PC-3 (cell line): Measurements from ENCODE around the gene GSTCD. TPM values are rescaled to one million over a fixed set of nuclear protein-coding genes. Genes with fewer than 3 reads are reported as not detected.

Experiments
- ATAC-seq: fragments of 200-7000 bp; cut with Tn5 transposase; 2 replicates; pipeline ENCODE4 v1.9.1; 2020; ENCODE audit warnings: mild to moderate bottlenecking, moderate library complexity
- BruUV-seq: library from RNA; stranded (reverse); fragments of 400-500 nt; replicated peaks from 2 replicates; lab custom pipeline; 2021; lab: Mats Ljungman, UMichigan
- CTCF ChIA-PET: fragments of 300-600 bp; sonication (Branson Sonifier 250); formaldehyde crosslinking; loops from one replicate; lab custom pipeline; 2022; ENCODE audit warnings: antibody characterized with exemption; lab: Charles Lee
- POLR2A ChIA-PET: fragments of 300-600 bp; sonication (Branson Sonifier 250); formaldehyde crosslinking; loops from one replicate; lab custom pipeline; 2022; ENCODE audit warnings: antibody characterized with exemption; ENCODE audit not compliant: unreplicated experiment; lab: Charles Lee
- DNase-seq: peaks from one replicate; pipeline ENCODE4 v3.0.0-alpha.2; 2015
- H2AFZ ChIP-seq: fragments of 300-600 bp; sonication (generic); 2 replicates; pipeline ENCODE4 v1.6.0; 2016; ENCODE audit warnings: antibody characterized with exemption, low read length
- H3F3A ChIP-seq: fragments of 300-600 bp; sonication (generic); one replicate; pipeline ENCODE4 v1.6.0; 2017; ENCODE audit warnings: antibody characterized with exemption, low read length, control low read depth, mild to moderate bottlenecking; ENCODE audit not compliant: unreplicated experiment
- H3K27ac ChIP-seq: fragments of 300-600 bp; sonication (generic); 2 replicates; pipeline ENCODE4 v1.5.1; 2016; ENCODE audit warnings: mild to moderate bottlenecking, low read length
- H3K27me3 ChIP-seq: fragments of 300-600 bp; sonication (generic); 2 replicates; pipeline ENCODE4 v1.6.1; 2016; ENCODE audit warnings: low read length, mixed read lengths
- H3K36me3 ChIP-seq: fragments of 300-600 bp; sonication (generic); 2 replicates; pipeline ENCODE4 v1.6.1; 2016; ENCODE audit warnings: low read depth, mixed run types, low read length, mixed read lengths
- H3K4me1 ChIP-seq: fragments of 300-600 bp; sonication (generic); 2 replicates; pipeline ENCODE4 v1.5.1; 2016; ENCODE audit warnings: low read length; ENCODE audit not compliant: insufficient read depth
- H3K4me2 ChIP-seq: fragments of 300-600 bp; sonication (generic); 2 replicates; pipeline ENCODE4 v1.6.0; 2016; ENCODE audit warnings: low read length
- H3K4me3 ChIP-seq: fragments of 300-600 bp; sonication (generic); 2 replicates; pipeline ENCODE4 v1.5.1; 2016; ENCODE audit warnings: mild to moderate bottlenecking, low read length, mixed read lengths
- H3K79me2 ChIP-seq: fragments of 300-600 bp; sonication (generic); 2 replicates; pipeline ENCODE4 v1.6.1; 2017; ENCODE audit warnings: low read length, mixed read lengths
- H3K9ac ChIP-seq: fragments of 300-600 bp; sonication (generic); 2 replicates; pipeline ENCODE4 v1.6.0; 2016; ENCODE audit warnings: mild to moderate bottlenecking, low read length
- H3K9me2 ChIP-seq: fragments of 300-600 bp; sonication (generic); replicated peaks from 2 replicates; pipeline ENCODE4 v1.6.1; 2016; ENCODE audit warnings: mixed run types, low read length, mixed read lengths
- H3K9me3 ChIP-seq: fragments of 300-600 bp; sonication (generic); 2 replicates; pipeline ENCODE4 v1.6.1; 2016; ENCODE audit warnings: low read length, mixed read lengths
- H4K20me1 ChIP-seq: fragments of 300-600 bp; sonication (generic); 2 replicates; pipeline ENCODE4 v1.6.1; 2016; ENCODE audit warnings: low read length, mixed read lengths
- CTCF ChIP-seq: fragments of 300-600 bp; sonication (generic); conservative IDR thresholded peaks from 2 replicates; pipeline ENCODE4 v1.5.1; 2017; ENCODE audit warnings: antibody characterized with exemption, low read depth, mild to moderate bottlenecking, low read length
- EZH2 ChIP-seq: fragments of 300-600 bp; sonication (generic); IDR thresholded peaks from one replicate; pipeline ENCODE4 v1.6.1; 2017; ENCODE audit warnings: antibody characterized with exemption, mild to moderate bottlenecking, low read length; ENCODE audit not compliant: unreplicated experiment
- EZH2phosphoT487 ChIP-seq: fragments of 300-600 bp; sonication (generic); IDR thresholded peaks from 2 replicates; pipeline ENCODE4 v1.6.1; 2018; ENCODE audit warnings: mild to moderate bottlenecking, antibody characterized with exemption, low read length, borderline replicate concordance
- intact Hi-C: fragments of 100-400 bp; cut with micrococcal nuclease; formaldehyde crosslinking; loops from 2 replicates; pipeline ENCODE4 v1.9.0; 2023
- total RNA-seq: library from RNA; depleted of rRNA; stranded (reverse); fragments of >200 nt; gene quantifications from 2 replicates; pipeline ENCODE4 v1.2.3, GENCODE V29; 2014

Gene GSTCD
- total RNA-seq, 1 experiment from 2014 or later = 12.1 TPM

DNA sequence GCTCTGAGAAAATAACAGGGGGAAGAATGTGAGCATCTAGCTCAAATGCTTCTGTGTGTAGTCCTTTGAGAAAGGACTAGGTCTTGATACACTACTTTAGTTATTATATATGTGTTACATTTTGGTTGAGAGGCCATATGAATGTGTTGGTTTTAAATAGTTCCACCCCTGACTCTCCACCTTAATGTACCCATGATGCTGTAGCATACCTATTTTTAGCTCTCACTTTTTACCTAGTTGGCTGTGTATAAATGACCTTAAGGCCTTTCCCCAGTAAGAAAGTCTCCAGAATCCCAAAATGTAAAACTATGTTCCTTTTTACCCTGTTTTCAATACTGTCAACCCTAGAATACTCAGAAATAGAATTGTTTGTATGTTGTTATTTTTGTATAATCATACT, 166.6 kb downstream of the GSTCD start:
- DNase-seq (no peak), ATAC-seq (no peak)
- no peak overlapping the region for H3K4me3 ChIP-seq
- TF ChIP-seq EZH2phosphoT487 (no peak), CTCF (no peak), EZH2 (no peak)
- intact Hi-C loops = no loop called here
- no peaks in the 10 kb centered on the region for H3K36me3 ChIP-seq
- H3K9me3 ChIP-seq = no peaks in the 10 kb centered on the region
- H3K79me2 ChIP-seq = no peaks in the 10 kb centered on the region
- no peak overlapping the region for H3K27ac ChIP-seq
- no peaks in the 10 kb centered on the region for H3K9me2 ChIP-seq
- no peak overlapping the region for H3K9ac ChIP-seq
- ChIA-PET POLR2A (no interaction called here), CTCF (no interaction called here)
- H4K20me1 ChIP-seq = no peaks in the 10 kb centered on the region
- no peak overlapping the region for H2AFZ ChIP-seq
- H3F3A ChIP-seq = no peaks in the 10 kb centered on the region
- no TSS peak for BruUV-seq
- H3K4me1 ChIP-seq = no peaks in the 10 kb centered on the region
- no peak overlapping the region for H3K4me2 ChIP-seq
- no peaks in the 10 kb centered on the region for H3K27me3 ChIP-seq

- Histone ChIP-seq H3K4me3 (no peak overlapping the region), H3K9me2 (no peaks in the 10 kb centered on the region), H3K36me3 (no peaks in the 10 kb centered on the region), H3K4me2 (no peak overlapping the region), H3K27ac (no peak overlapping the region), H3K9ac (no peak overlapping the region), H3K79me2 (no peaks in the 10 kb centered on the region), H3K4me1 (no peaks in the 10 kb centered on the region), H4K20me1 (no peaks in the 10 kb centered on the region), H3F3A (no peaks in the 10 kb centered on the region), H3K27me3 (no peaks in the 10 kb centered on the region), H2AFZ (no peak overlapping the region), H3K9me3 (no peaks in the 10 kb centered on the region)
- no peak for ATAC-seq
- no peak for TF ChIP-seq EZH2
- TF ChIP-seq EZH2phosphoT487 = no peak
- TF ChIP-seq CTCF = no peak
- BruUV-seq = no TSS peak
- DNase-seq = no peak
- ChIA-PET CTCF (no interaction called here), POLR2A (no interaction called here)
- intact Hi-C loops = no loop called here
Measured at GRCh38 chr4:105878668-105879067, 170.1 kb downstream of the GSTCD start.

DNA sequence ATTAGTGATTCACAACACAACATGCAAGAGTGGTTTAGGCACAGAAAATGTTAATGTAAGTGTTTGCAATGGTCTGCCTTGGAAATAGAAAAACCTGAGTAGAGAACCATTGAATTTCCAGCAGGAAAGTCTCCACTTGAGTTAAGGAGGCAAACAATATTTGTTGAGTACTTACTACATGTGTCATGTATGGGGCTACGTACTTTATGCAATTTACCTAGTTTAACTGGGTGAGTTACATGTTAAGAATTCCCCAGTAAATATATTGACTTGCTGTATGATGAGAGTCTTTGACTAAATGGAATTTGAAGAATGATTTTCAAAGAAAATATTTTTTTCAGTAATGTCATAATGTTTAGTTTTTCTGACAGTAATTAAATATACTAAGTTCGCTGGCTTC, 178.9 kb downstream of the GSTCD start:
- Histone ChIP-seq H3K79me2 (no peaks in the 10 kb centered on the region), H3K9me3 (no peaks in the 10 kb centered on the region), H3K9ac (no peak overlapping the region), H3K36me3 (no peaks in the 10 kb centered on the region), H3F3A (no peaks in the 10 kb centered on the region), H4K20me1 (no peaks in the 10 kb centered on the region), H3K4me3 (no peak overlapping the region), H3K9me2 (no peaks in the 10 kb centered on the region), H3K27ac (no peak overlapping the region), H3K4me1 (no peaks in the 10 kb centered on the region), H3K4me2 (no peak overlapping the region), H3K27me3 (no peaks in the 10 kb centered on the region), H2AFZ (no peak overlapping the region)
- ATAC-seq (no peak), DNase-seq (no peak)
- no TSS peak for BruUV-seq
- CTCF ChIA-PET = no interaction called here
- POLR2A ChIA-PET = no interaction called here
- intact Hi-C loops = no loop called here
- no peak for TF ChIP-seq EZH2phosphoT487
- TF ChIP-seq CTCF = no peak
- TF ChIP-seq EZH2 = no peak
